ENCODE measurements around the gene NRG3. TPM values are rescaled to one million over a fixed set of nuclear protein-coding genes. Genes with fewer than 3 reads are reported as not detected.

The NRG3 gene
- total RNA-seq, 1 donor from 2014 or later: not detected

DNA sequence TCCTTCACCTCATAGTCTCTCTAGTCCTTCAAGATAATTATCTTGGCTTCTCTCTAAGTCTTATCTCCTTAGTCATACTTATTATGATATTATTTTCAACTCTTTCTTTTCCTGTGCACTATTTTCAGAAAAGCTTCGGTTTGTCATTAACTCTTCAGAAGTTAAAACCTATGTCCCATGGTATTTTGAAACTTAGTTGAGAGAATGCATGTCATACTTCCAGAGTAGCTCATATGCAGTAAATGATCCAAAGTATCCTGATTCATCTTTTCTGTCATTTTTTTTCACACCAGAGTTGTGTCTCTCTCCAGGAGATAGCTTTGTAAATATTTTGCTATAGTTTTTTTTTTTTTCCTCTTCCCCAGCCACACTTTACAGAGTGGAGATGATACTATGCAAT is 1008.6 kb downstream of the NRG3 start:
- Histone ChIP-seq H3K4me3 (ENCODE audit: low read depth, low read length) (no peak overlapping the region), H3K36me3 (ENCODE audit: control insufficient read depth, insufficient read depth, low read length) (no peaks in the 10 kb centered on the region)
- no peak for FAIRE-seq

GRCh38 chr10:82887488-82887887 is 1012.5 kb downstream of the NRG3 start:
- FAIRE-seq (no peak), DNase-seq (ENCODE audit: low read depth) (no peak)
- TF ChIP-seq, protein P1, sequence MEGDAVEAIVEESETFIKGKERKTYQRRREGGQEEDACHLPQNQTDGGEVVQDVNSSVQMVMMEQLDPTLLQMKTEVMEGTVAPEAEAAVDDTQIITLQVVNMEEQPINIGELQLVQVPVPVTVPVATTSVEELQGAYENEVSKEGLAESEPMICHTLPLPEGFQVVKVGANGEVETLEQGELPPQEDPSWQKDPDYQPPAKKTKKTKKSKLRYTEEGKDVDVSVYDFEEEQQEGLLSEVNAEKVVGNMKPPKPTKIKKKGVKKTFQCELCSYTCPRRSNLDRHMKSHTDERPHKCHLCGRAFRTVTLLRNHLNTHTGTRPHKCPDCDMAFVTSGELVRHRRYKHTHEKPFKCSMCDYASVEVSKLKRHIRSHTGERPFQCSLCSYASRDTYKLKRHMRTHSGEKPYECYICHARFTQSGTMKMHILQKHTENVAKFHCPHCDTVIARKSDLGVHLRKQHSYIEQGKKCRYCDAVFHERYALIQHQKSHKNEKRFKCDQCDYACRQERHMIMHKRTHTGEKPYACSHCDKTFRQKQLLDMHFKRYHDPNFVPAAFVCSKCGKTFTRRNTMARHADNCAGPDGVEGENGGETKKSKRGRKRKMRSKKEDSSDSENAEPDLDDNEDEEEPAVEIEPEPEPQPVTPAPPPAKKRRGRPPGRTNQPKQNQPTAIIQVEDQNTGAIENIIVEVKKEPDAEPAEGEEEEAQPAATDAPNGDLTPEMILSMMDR (IDR thresholded peaks at IDR 0.05; ENCODE audit: insufficient read depth, low read length, severe bottlenecking): no peak
- Histone ChIP-seq H3K36me3 (ENCODE audit: control insufficient read depth, insufficient read depth, low read length) (no peaks in the 10 kb centered on the region), H3K27me3 (ENCODE audit: control insufficient read depth, insufficient read depth, low read length) (no peaks in the 10 kb centered on the region), H3K4me3 (ENCODE audit: low read depth, low read length) (no peak overlapping the region)

More for the DNA sequence above, 1008.6 kb downstream of the NRG3 start:
- TF ChIP-seq, protein P1 (IDR thresholded peaks at IDR 0.05; ENCODE audit: insufficient read depth, low read length, severe bottlenecking): no peak
- H3K27me3 ChIP-seq (ENCODE audit: control insufficient read depth, insufficient read depth, low read length): no peaks in the 10 kb centered on the region
- no peak for DNase-seq (ENCODE audit: low read depth)

GRCh38 chr10:82888809-82889455 is 1013.9 kb downstream of the NRG3 start:
- H3K4me3 ChIP-seq (ENCODE audit: low read depth, low read length): no peak overlapping the region
- DNase-seq (ENCODE audit: low read depth) (no peak), FAIRE-seq (no peak)
- H3K36me3 ChIP-seq (ENCODE audit: control insufficient read depth, insufficient read depth, low read length): no peaks in the 10 kb centered on the region
- TF ChIP-seq, protein P1 (IDR thresholded peaks at IDR 0.05; ENCODE audit: insufficient read depth, low read length, severe bottlenecking): no peak
- no peaks in the 10 kb centered on the region for H3K27me3 ChIP-seq (ENCODE audit: control insufficient read depth, insufficient read depth, low read length)

DNA sequence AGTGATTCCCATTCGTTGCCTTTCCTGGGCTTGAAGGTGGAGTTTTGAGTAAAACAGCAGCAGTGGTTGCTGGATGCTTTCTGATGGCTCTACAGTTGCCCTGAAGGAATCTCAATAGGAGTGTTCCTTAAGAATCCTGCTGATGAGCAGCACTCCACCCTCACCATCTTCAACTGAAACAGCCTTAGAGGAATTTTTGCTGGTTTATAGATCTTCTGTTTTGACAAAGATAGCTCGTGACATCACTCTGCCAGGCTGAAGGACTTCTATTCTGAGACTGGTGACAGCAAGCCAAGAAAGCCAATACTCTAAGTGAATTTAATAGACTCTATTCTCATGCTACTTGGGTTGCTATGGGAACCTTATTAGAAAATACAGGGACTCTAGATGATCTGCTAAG is 1014.7 kb downstream of the NRG3 start:
- DNase-seq (ENCODE audit: low read depth): no peak
- FAIRE-seq: no peak
- TF ChIP-seq, protein P1 (IDR thresholded peaks at IDR 0.05; ENCODE audit: insufficient read depth, low read length, severe bottlenecking): no peak
- H3K27me3 ChIP-seq (ENCODE audit: control insufficient read depth, insufficient read depth, low read length): no peaks in the 10 kb centered on the region
- H3K4me3 ChIP-seq (ENCODE audit: low read depth, low read length): no peak overlapping the region
- no peaks in the 10 kb centered on the region for H3K36me3 ChIP-seq (ENCODE audit: control insufficient read depth, insufficient read depth, low read length)

DNA sequence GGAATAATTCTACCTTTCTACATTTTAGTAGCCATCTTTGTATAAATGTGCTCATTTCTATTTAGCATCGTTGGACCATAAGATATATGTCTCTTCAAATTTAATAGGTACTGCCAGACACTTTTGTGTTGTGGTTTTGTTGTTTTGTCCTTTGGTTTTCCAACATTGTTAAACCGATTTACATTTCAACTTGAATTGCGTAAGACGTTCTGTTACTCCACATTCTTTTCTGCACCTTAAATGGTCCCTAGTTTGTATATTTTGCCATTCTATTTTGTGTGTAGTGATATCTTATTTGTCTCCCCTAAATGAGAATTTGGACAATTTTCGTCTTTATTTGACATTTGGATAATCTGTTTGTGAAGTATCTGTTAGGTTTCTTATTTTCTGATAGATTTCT is 1015.6 kb downstream of the NRG3 start:
- no peaks in the 10 kb centered on the region for H3K36me3 ChIP-seq (ENCODE audit: control insufficient read depth, insufficient read depth, low read length)
- H3K4me3 ChIP-seq (ENCODE audit: low read depth, low read length): no peak overlapping the region
- FAIRE-seq (no peak), DNase-seq (ENCODE audit: low read depth) (no peak)
- H3K27me3 ChIP-seq (ENCODE audit: control insufficient read depth, insufficient read depth, low read length): no peaks in the 10 kb centered on the region
- TF ChIP-seq, protein P1 (IDR thresholded peaks at IDR 0.05; ENCODE audit: insufficient read depth, low read length, severe bottlenecking): no peak

DNA sequence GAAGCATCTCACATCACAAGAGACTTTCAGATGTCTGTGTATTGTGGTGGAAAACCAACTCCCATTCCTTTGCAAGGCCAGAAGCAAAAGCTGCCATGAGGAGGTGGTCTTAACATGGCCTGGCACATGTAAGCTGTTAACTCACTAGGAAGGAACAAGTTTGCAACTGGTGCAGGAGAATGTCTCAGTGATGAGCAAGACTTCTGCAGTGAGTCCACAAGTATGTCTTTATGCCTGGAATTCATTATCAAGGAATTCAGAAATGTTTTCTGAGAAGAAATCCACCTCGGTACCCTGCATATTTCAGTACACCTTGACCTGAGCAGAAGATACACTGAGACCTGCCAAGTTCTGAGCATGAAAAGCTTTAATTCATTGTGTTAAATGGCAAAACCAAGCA is 1033.1 kb downstream of the NRG3 start:
- Histone ChIP-seq H3K27me3 (ENCODE audit: control insufficient read depth, insufficient read depth, low read length) (no peaks in the 10 kb centered on the region), H3K36me3 (ENCODE audit: control insufficient read depth, insufficient read depth, low read length) (no peaks in the 10 kb centered on the region), H3K4me3 (ENCODE audit: low read depth, low read length) (no peak overlapping the region)
- TF ChIP-seq, protein P1 (IDR thresholded peaks at IDR 0.05; ENCODE audit: insufficient read depth, low read length, severe bottlenecking): no peak
- FAIRE-seq: no peak
- DNase-seq (ENCODE audit: low read depth): no peak
